Activated CD4-positive, alpha-beta T cell treated with anti-CD3 and anti-CD28 coated beads, Interleukin-2, amount 50 U/mL, for 1 hour (primary cell): ENCODE results near the gene RREB1.
"Not testable (repeated sequence)": the region's sequence is repeated elsewhere in the genome, so short reads cannot be mapped to it uniquely, and the experiment has no call there.

ENCODE experiments used
- DNase-seq: peaks from one replicate; pipeline ENCODE4 v3.0.0-alpha.2; 2020

The RREB1 gene

GRCh38 chr6:7267466-7268091 lies 159.8 kb downstream of the RREB1 start:
- no peak for DNase-seq

DNA sequence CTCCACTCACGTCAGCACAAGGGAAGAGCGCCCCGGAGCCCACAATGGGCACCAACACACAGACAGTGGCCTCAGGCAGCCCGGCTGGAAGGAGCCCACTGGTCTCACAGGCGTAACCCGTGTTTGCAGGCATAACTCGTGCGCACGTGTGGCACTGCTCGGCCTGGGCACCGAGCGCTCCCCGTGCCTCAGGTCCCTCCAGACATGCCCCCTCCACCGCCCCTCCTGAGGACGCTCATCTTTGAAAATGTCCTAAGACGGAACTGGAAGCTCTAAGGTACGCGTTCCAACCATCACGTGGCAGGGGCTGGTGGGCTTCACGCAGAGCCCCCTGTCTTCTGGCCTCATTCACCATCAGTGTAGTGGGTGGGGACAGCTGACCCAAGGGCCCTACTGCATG lies 160.6 kb downstream of the RREB1 start:
- DNase-seq, result no peak

DNA sequence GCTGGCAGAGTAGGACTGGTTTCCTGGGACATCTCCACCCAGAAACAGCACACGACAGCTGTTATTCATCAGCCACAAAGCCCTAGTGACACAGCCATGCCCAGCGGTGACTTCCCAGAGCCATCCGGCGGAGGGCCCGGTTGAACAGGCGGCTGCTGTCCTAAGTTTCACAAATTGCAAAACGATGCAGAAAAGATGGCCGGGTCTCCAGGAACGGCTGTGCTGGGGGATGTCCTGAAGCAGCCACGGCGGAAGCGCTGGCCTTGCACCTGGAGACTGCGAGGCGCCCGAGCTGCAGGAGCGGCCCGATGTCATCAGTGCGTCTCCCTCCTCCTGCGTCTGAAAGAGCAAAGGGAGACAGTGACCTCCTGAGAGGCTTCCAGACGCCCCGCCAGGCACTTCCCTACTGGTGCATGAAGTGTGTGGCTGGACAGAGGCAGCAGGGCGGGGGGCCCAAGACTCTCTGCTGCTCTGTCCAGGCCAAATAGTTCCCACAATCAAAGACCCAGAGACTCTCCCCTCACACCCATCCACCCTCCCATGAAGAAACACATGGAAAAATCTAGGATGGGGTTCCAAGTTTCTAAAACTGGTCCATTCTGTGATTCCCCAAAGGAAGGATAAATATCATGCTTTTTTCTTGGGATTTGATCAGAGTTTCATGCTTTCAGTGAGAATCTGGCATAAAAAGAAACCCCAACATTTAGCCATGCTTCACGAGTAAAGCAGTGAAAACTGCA lies 161.2 kb downstream of the RREB1 start:
- DNase-seq, result no peak

DNA sequence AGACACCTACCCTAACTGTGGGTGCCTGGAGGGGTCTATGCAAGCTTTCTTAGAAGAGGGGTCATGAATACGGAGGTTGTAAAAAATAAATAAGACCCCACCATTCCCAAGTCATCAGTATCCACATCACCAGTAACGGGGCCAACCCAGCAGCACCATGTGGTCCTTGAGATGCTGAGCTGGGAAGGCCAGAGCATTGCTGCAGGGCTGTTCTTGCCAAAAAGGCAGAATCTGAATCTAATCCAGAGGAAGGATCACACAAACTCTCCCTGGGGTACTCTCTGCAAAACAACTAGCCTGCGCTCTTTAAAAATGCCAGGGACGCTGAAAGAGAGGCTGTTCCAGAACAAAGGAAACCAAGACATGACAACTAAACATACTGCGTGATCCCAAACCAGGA lies 162.1 kb downstream of the RREB1 start:
- no peak for DNase-seq

- no peak for DNase-seq
Measured at GRCh38 chr6:7270320-7271204, 162.8 kb downstream of the RREB1 start.

- DNase-seq, result no peak
Measured at GRCh38 chr6:7271205-7271534, 163.4 kb downstream of the RREB1 start.

GRCh38 chr6:7273709-7274108 lies 165.9 kb downstream of the RREB1 start:
- DNase-seq, result no peak

DNA sequence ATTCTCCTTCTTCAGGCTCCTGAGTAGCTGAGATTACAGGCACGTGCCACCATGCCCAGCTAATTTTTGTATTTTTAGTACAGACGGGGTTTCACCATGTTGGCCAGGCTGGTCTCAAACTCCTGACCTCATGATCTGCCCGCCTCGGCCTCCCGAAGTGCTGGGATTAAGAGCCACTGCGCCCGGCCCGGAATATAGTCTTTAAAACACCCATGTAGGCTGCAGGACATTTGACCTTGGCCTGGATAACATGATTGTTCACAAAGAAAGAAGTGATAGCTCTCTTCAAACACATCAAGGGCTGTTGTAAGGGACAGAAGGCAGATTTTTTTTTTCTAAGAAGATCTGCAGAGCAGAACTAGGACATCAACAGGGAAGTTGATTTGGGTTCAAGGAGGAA lies 166.8 kb downstream of the RREB1 start:
- DNase-seq, result not testable (repeated sequence)

DNA sequence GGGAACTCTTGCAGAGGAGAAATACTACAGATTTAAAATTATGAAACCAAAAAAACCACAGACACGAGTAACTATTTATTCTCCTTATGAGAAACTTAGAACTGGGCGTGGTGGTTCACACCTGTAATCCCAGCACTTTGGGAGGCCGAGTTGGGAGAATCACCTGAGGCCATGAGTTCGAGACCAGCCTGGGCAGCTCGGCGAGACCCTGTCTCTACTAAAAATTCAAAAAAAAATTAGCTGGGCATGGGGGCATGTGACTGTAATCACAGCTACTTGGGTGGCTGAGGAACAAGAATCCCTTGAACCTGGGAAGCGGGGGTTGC lies 168.4 kb downstream of the RREB1 start:
- no peak for DNase-seq

DNA sequence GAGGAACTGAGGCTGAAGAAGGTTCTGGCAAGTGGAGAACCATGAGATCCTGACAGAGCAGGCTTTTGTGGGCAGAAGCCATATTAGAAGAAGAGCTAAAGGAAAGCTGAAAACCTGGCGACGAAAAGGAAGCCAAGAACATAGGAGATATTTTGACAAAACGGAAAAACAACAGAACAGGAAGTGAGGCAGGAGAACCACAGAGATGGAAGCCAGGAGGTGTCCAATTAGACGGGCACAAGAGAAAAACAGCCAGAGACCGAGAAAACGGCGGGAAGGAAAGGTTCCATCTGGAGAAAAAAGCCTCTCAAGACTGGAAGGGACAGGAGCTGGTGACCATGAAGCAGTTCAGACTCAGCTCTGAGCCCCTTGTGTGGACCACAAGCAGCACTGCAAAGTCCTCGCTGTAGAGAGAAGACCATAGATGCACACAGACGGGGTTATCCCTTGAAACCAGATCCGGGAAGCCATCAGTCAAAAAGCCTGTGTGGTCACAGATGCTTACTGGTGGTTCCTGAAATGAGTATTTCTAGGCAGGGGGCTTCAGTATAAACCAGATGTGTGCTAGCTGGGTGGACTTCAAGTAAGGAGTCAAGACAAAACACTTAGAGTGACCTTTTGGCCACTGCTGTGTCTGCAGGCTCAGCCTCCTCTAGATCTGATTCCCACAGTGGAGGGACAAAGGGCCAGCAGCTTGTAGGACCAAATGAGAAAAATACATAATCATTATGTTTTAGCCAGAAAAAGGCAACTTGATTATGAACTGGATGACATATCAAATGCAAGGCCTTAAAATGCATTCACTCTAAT lies 174.5 kb downstream of the RREB1 start:
- no peak for DNase-seq

GRCh38 chr6:7283676-7284075 lies 175.9 kb downstream of the RREB1 start:
- DNase-seq, result no peak

GRCh38 chr6:7285416-7285815 lies 177.7 kb downstream of the RREB1 start:
- no peak for DNase-seq

- DNase-seq, result no peak
Measured at GRCh38 chr6:7290079-7290478, 182.3 kb downstream of the RREB1 start.

DNA sequence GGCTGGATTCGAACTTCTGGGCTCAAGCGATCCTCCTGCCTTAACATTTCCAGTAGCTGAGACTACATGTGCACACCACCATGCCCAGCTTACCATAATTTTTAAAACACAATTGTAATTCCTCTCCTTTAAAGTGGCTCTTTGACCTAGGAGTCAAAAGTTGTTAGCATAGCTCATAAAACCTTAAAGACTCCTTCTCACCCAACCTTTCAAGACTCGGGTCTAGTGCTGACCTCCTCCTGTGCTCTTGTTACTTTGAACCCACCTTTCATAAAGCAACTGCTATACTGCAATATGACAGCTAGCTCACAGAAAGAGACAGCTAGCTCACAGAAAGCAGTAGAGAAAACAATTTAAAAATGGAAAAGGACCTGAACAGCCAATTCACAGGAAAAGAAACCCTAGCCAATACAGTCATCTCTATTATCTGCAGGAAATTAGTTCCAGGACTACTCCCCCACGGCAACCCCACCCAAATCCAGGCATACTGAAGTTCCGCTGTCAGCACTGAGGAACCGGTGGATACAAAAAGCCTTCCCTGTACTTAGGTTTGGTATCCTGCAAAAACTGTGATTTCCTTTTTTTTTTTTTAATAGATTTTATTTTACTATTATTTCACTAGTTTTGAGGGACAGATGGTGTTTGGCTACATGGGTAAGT lies 185.0 kb downstream of the RREB1 start:
- no peak for DNase-seq

GRCh38 chr6:7295916-7296315 lies 188.2 kb downstream of the RREB1 start:
- DNase-seq, result no peak

DNA sequence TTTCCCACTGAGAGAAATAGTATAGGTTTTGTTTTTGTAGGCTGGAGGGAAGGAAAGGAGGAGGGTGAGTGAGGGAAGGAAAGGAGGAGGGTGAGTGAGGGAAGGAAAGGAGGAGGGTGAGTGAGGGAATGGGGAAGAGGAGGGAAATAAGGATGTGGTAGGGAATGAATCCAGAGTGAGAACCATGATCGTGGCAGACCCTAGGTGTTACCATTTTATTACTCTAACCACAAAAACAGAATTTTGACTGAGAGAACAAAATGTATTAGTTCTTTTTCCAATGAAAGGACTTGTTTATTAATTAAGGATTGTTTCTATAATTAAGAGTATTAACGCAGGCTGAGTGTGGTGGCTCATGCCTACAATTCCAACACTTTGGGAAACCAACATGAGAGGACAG lies 188.8 kb downstream of the RREB1 start:
- no peak for DNase-seq

DNA sequence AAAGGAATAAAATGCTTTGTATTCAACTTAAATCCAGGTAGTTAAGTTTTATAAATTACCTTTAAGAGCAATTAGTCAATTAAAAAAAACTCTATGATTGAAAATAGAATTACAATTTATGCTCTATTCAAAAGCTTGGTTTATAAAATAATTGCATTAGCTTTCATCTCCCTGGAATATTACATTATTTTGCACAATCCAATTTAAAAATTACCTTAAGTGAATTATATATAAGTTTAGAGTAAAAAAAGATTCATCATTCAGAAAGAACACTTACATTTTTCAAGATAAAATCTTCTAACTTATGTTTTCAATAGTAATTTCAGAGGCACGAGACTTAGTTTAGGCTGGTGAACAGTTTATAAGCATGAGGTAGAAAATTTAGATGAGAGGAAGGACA lies 190.4 kb downstream of the RREB1 start:
- no peak for DNase-seq

GRCh38 chr6:7300926-7301325 lies 193.2 kb downstream of the RREB1 start:
- DNase-seq, result no peak
